K562 (cell line): ENCODE data around the gene BEST3. TPM values are rescaled to one million over a fixed set of nuclear protein-coding genes. Genes with fewer than 3 reads are reported as not detected.

ENCODE experiments used
- ATAC-seq: fragments of 200-7000 bp; cut with Tn5 transposase; 3 replicates; pipeline ENCODE4 v1.9.1; 2020; ENCODE audit warnings: moderate library complexity
- BruUV-seq: library from RNA; stranded (reverse); fragments of 400-500 nt; replicated peaks from 2 replicates; lab custom pipeline; 2021; lab: Mats Ljungman, UMichigan
- CTCF ChIA-PET: fragments of 300-600 bp; formaldehyde crosslinking; extraction: SDS; loops from one replicate; lab custom pipeline; 2021; ENCODE audit warnings: low intra/inter-chr PET ratio; lab: Yijun Ruan, JAX
- POLR2A ChIA-PET: fragments of 300-600, 350-650 bp; sonication (Branson Sonifier 250); formaldehyde crosslinking; extraction: SDS; loops from one replicate; lab custom pipeline; 2021; ENCODE audit warnings: antibody characterized with exemption, inconsistent platforms; lab: Yijun Ruan, JAX
- DNase-seq, 4 experiments: peaks; one replicate each; pipeline versions ENCODE4 v3.0.0 to v3.0.0-alpha.2; 2011 to 2018; ENCODE audit warnings: low spot score in 3 of 4, mixed read lengths in 3 of 4; ENCODE audit errors: extremely low read depth in 1 of 4
- FAIRE-seq: peaks from 2 replicates; lab custom pipeline; 2011; peaks lifted over from hg19 to GRCh38; lab: Jason Lieb, UNC
- H2AFZ ChIP-seq: 2 replicates; pipeline ENCODE4 v1.6.0; 2011; ENCODE audit warnings: low read depth, low read length, control low read depth, inconsistent platforms
- H3K27ac ChIP-seq: fragments of 200-600 bp; 3 replicates; pipeline ENCODE4 v1.8.0; 2011; ENCODE audit warnings: low read depth, mild to moderate bottlenecking, control low read depth, inconsistent platforms, low read length, moderate library complexity, mixed read lengths; ENCODE audit errors: extremely low read depth
- H3K27me3 ChIP-seq, 2 experiments: fragments of 300-600 bp in 1 of 2; 2 replicates in 1 of 2; 3 replicates in 1 of 2; pipeline versions ENCODE4 v1.6.0 to v1.8.0; 2011; ENCODE audit warnings: inconsistent platforms in 2 of 2, low read length in 2 of 2, mild to moderate bottlenecking in 1 of 2, mixed read lengths in 1 of 2, moderate library complexity in 1 of 2; ENCODE audit not compliant: control insufficient read depth in 2 of 2, insufficient read depth in 2 of 2
- H3K36me3 ChIP-seq: fragments of 300-600 bp; 3 replicates; pipeline ENCODE4 v1.8.0; 2011; ENCODE audit warnings: mild to moderate bottlenecking, low read length, inconsistent platforms; ENCODE audit not compliant: control insufficient read depth, insufficient read depth
- H3K4me1 ChIP-seq, 2 experiments: fragments of 200-600 bp in 1 of 2; replicated peaks in 1 of 2; 2 replicates in 1 of 2; 3 replicates in 1 of 2; pipeline versions ENCODE4 v1.5.1 to v1.8.0; 2011; ENCODE audit warnings: inconsistent platforms in 2 of 2, low read length in 2 of 2, mild to moderate bottlenecking in 1 of 2, mixed read lengths in 1 of 2, moderate library complexity in 1 of 2; ENCODE audit not compliant: control insufficient read depth in 2 of 2, insufficient read depth in 2 of 2
- H3K4me2 ChIP-seq: 2 replicates; pipeline ENCODE4 v1.6.1; 2011; ENCODE audit warnings: low read length, control low read depth, inconsistent platforms, mixed read lengths; ENCODE audit not compliant: insufficient read depth
- H3K4me3 ChIP-seq: fragments of 200-600 bp; sonication (generic), shearing (Covaris generic); 2 replicates; pipeline ENCODE4 v1.5.1; 2016; ENCODE audit warnings: control low read depth, inconsistent platforms
- H3K79me2 ChIP-seq: fragments of 200-600 bp; 3 replicates; pipeline ENCODE4 v1.8.0; 2011; ENCODE audit warnings: low read length, inconsistent platforms; ENCODE audit not compliant: control insufficient read depth, insufficient read depth
- H3K9ac ChIP-seq, 2 experiments: 2 replicates each; pipeline versions ENCODE4 v1.6.0 to v1.6.1; 2011; ENCODE audit warnings: low read depth in 2 of 2, low read length in 2 of 2, control low read depth in 1 of 2, inconsistent platforms in 1 of 2, mild to moderate bottlenecking in 1 of 2, mixed read lengths in 1 of 2; ENCODE audit not compliant: insufficient read depth in 1 of 2
- H3K9me1 ChIP-seq: one replicate; pipeline ENCODE4 v1.6.0; 2011; ENCODE audit warnings: inconsistent platforms, mild to moderate bottlenecking, low read length, moderate library complexity; ENCODE audit not compliant: control insufficient read depth, insufficient read depth
- H3K9me3 ChIP-seq: replicated peaks from 2 replicates; pipeline ENCODE4 v1.5.1; 2011; ENCODE audit warnings: low read depth, low read length, inconsistent platforms; ENCODE audit not compliant: control insufficient read depth, insufficient read depth
- H4K20me1 ChIP-seq: replicated peaks from 2 replicates; pipeline ENCODE4 v1.6.1; 2011; ENCODE audit warnings: low read length, inconsistent platforms, mixed read lengths; ENCODE audit not compliant: control insufficient read depth, insufficient read depth
- MCM7 ChIP-seq, 2 experiments: fragments of 450-650 bp; IDR thresholded peaks; 2 replicates each; pipeline ENCODE4 v1.6.1; 2016 to 2018
- NBN ChIP-seq: fragments of 450-650 bp; IDR thresholded peaks from 2 replicates; pipeline ENCODE4 v1.6.1; 2016; ENCODE audit warnings: low read depth, mild to moderate bottlenecking
- ZNF165 ChIP-seq: fragments of 250-450 bp; sonication (Bioruptor Pico); IDR thresholded peaks from 2 replicates; pipeline ENCODE4 v1.4.0; 2020; ENCODE audit warnings: borderline replicate concordance
- ZNF431 ChIP-seq: sonication (generic); formaldehyde crosslinking; IDR thresholded peaks from 2 replicates; pipeline ENCODE4 v1.8.0; 2022; ENCODE audit warnings: mild to moderate bottlenecking, missing genetic modification reagents
- WGBS: fragments of 100-300 bp; shearing (Covaris generic); methylation state at CpG from one replicate; pipeline ENCODE4 v1.1.6; 2016; ENCODE audit warnings: low coverage, mixed read lengths; ENCODE audit not compliant: insufficient coverage; ENCODE audit errors: missing lambda C conversion rate; 5-methylcytosine and 5-hydroxymethylcytosine counted together
- in situ Hi-C: fragments of 300-500 bp; cut with MboI; formaldehyde crosslinking; loops from 4 replicates; pipeline ENCODE4 v1.15.0; 2018; ENCODE audit warnings: inconsistent platforms, mixed read lengths
- intact Hi-C: fragments of 100-400 bp; cut with micrococcal nuclease; formaldehyde crosslinking; loops from 2 replicates; pipeline ENCODE4 v1.14.2; 2022
- polyA plus RNA-seq, 8 experiments: library from polyadenylated mRNA; depleted of rRNA in 4 of 8; stranded (reverse) in 5 of 8; unstranded in 3 of 8; fragments of >200 nt; fragmentation: Nextera tagmentation in 2 of 8; fragmentation: Illumina TruSeq in 1 of 8; extraction: Ambion mirVana in 2 of 8; extraction: Trizol in 1 of 8; gene quantifications; 2 replicates each; pipeline versions ENCODE4 v1.2.1 to v1.2.3, GENCODE V29; 2011 to 2014; ENCODE audit warnings: inconsistent platforms in 1 of 8, missing spikeins in 1 of 8
- total RNA-seq, 7 experiments: library from RNA; depleted of rRNA in 6 of 7; stranded (reverse); fragments of >200 nt in 6 of 7; fragmentation: Illumina TruSeq in 2 of 7; extraction: Trizol in 2 of 7; gene quantifications; 2 replicates each; pipeline versions ENCODE4 v1.2.1 to v1.2.3, GENCODE V29; 2011 to 2021; ENCODE audit warnings: low replicate concordance in 1 of 7

BEST3 gene
- total and polyA plus RNA-seq, 9 of the 15 experiments (the other 6 are each of a cell fraction or from before 2014, with no cell fraction given) = 0.15 TPM; not detected in 8

DNA sequence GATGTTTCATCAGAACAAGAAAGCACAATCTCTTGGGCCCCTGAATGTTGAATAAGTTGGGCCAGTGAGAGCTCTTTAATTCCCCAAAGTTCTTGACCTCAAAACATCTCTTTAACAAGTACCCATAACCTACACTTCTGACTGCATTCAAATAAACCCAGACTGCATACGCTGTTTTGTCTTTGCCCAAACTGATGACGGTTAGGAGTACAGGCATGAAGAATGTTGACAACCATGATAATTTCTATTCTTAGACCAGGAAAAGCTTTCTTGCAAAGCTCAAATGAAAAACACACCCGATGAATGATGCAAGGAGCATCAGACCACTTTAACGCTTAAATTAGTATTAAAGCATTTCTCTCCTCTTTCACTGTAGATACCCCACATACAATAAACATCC, 27.8 kb upstream of the BEST3 start:
- Histone ChIP-seq H3K4me1 (no peaks in the 10 kb centered on the region; a peak in 1 of 5 replicates), H2AFZ (peak overlapping the region; percentile 47; the same call in 1 of the 2 replicates), H3K79me2 (no peaks in the 10 kb centered on the region), H3K9me3 (no peaks in the 10 kb centered on the region; the same call in 1 of the 2 replicates), H3K9ac (no peak overlapping the region), H4K20me1 (no peaks in the 10 kb centered on the region), H3K4me3 (no peak overlapping the region), H3K27ac (no peak overlapping the region), H3K36me3 (no peaks in the 10 kb centered on the region), H3K9me1 (no peaks in the 10 kb centered on the region), H3K27me3 (no peaks in the 10 kb centered on the region), H3K4me2 (no peak overlapping the region)
- no peak for DNase-seq
- CTCF ChIA-PET = no interaction called here
- intact Hi-C loops (no loop called here), in situ Hi-C loops (no loop called here)
- POLR2A ChIA-PET = interaction anchor here (0.8 to 1.4 kb wide), 3 partner anchors 10 to 15 kb away, joined by 3 to 5 read pairs (median 4); no protein-coding TSS in a partner anchor
- TF ChIP-seq NBN = no peak
- no peak for FAIRE-seq
- WGBS = 6% methylated on average over 4 of the region's 4 CpGs
- no TSS peak for BruUV-seq
- ATAC-seq = no peak

DNA sequence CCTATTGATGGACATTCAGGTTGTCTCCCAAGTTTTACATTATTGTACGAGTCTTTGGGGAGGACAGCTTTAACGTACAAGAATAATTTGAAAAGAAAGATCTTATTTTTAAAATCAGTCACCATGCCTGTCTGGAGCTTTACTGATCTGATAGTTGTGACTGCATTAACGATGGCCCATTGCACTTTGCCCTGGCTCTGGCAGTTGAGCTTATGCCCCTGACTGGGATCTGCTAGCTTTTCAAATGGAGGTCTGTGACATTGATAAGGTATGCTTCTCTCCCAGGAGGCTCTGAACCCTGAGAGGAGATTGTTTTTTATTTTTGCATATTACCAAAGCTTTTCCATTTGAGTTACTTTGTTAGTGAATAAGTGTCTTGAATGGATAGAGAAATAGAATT, 21.6 kb upstream of the BEST3 start:
- CTCF ChIA-PET = no interaction called here
- ATAC-seq (no peak), DNase-seq (no peak), FAIRE-seq (no peak)
- H3K4me1 ChIP-seq = peaks cover 0 to 3% of the 10 kb centered on the region in 2 experiments; a peak in 1 of 5 replicates
- H3K36me3 ChIP-seq = no peaks in the 10 kb centered on the region
- no peak overlapping the region for H3K4me3 ChIP-seq
- no peak overlapping the region for H3K9ac ChIP-seq
- TF ChIP-seq ZNF431 (CRISPR knock-in tag) (no peak), MCM7 (IDR thresholded peaks at IDR 0.05) (no peak), ZNF165 (CRISPR knock-in tag) (no peak)
- H2AFZ ChIP-seq = no peak overlapping the region
- BruUV-seq = no TSS peak
- in situ Hi-C loops (no loop called here), intact Hi-C loops (no loop called here)
- no peak overlapping the region for H3K4me2 ChIP-seq
- H3K79me2 ChIP-seq = no peaks in the 10 kb centered on the region
- 7% methylated on average over 3 of the region's 3 CpGs for WGBS
- no peaks in the 10 kb centered on the region for H3K9me1 ChIP-seq
- H3K9me3 ChIP-seq = no peaks in the 10 kb centered on the region
- H4K20me1 ChIP-seq = no peaks in the 10 kb centered on the region
- H3K27me3 ChIP-seq = no peaks in the 10 kb centered on the region; a peak in 2 of 5 replicates
- no peak overlapping the region for H3K27ac ChIP-seq
- POLR2A ChIA-PET = interaction anchor here (1.1 to 2.0 kb wide), 2 partner anchors 14 to 77 kb away, joined by 3 to 4 read pairs; no protein-coding TSS in a partner anchor
